GM12878 (cell line): ENCODE data around the gene HHIPL1.

Experiments used
- CBX5 ChIP-seq: sonication (generic); IDR thresholded peaks from 2 replicates; pipeline ENCODE4 v1.6.1; 2016; ENCODE audit warnings: low read depth, moderate library complexity, mild to moderate bottlenecking, inconsistent platforms
- CREM ChIP-seq: IDR thresholded peaks from 2 replicates; pipeline ENCODE4 v1.6.1; 2014; ENCODE audit warnings: antibody characterized with exemption, low read depth
- JUND ChIP-seq: IDR thresholded peaks from 2 replicates; pipeline ENCODE4 v1.6.1; 2012; ENCODE audit warnings: low read depth, mild to moderate bottlenecking, low read length, improper control_type of control experiment, moderate library complexity
- MTA2 ChIP-seq: fragments of 450-650 bp; IDR thresholded peaks from 2 replicates; pipeline ENCODE4 v1.6.1; 2016; ENCODE audit warnings: low read depth, mild to moderate bottlenecking, moderate library complexity
- MYC ChIP-seq: IDR thresholded peaks from 2 replicates; pipeline ENCODE4 v1.6.1; 2011; ENCODE audit warnings: mild to moderate bottlenecking, low read length, moderate library complexity, inconsistent platforms; ENCODE audit not compliant: insufficient read depth, insufficient replicate concordance, insufficient read length, severe bottlenecking
- POLR2AphosphoS2 ChIP-seq: IDR thresholded peaks from 2 replicates; pipeline ENCODE4 v1.6.1; 2011; ENCODE audit warnings: low read depth, mild to moderate bottlenecking, low read length, improper control_type of control experiment, moderate library complexity
- RAD21 ChIP-seq: IDR thresholded peaks from 2 replicates; pipeline ENCODE4 v1.6.1; 2011; ENCODE audit warnings: mild to moderate bottlenecking, low read depth, low read length, moderate library complexity; ENCODE audit not compliant: insufficient read depth
- TAF1 ChIP-seq: IDR thresholded peaks from 2 replicates; pipeline ENCODE4 v1.6.1; 2011; ENCODE audit warnings: mild to moderate bottlenecking, low read depth, low read length, borderline replicate concordance
- ZNF274 ChIP-seq: IDR thresholded peaks from one replicate; pipeline ENCODE4 v1.8.0; 2011; ENCODE audit not compliant: insufficient read length, insufficient read depth
- TF ChIP-seq, protein P1 (sequence below): IDR thresholded peaks from 2 replicates; pipeline ENCODE4 v1.6.1; 2012; ENCODE audit warnings: low read depth, low read length, improper control_type of control experiment
- TF ChIP-seq, protein P2 (sequence below): fragments of 150-350 bp; IDR thresholded peaks from 2 replicates; pipeline ENCODE4 v1.6.1; 2016; ENCODE audit warnings: low read depth, low read length
- TF ChIP-seq, protein P3 (sequence below), 3 experiments: IDR thresholded peaks in 2 of 3; conservative IDR thresholded peaks in 1 of 3; 2 replicates each; pipeline ENCODE4 v1.5.1; 2011; ENCODE audit warnings: low read depth in 3 of 3, low read length in 3 of 3, mild to moderate bottlenecking in 3 of 3, control low read depth in 2 of 3, moderate library complexity in 2 of 3, inconsistent platforms in 1 of 3, mixed read lengths in 1 of 3; ENCODE audit not compliant: control insufficient read depth in 2 of 3, insufficient read depth in 1 of 3; ENCODE audit errors: extremely low read depth in 1 of 3
- TF ChIP-seq, protein P4 (sequence below): fragments of 450-650 bp; formaldehyde crosslinking; IDR thresholded peaks from 2 replicates; pipeline ENCODE4 v1.5.0; 2022; ENCODE audit warnings: mild to moderate bottlenecking, missing genetic modification characterization

DNA sequence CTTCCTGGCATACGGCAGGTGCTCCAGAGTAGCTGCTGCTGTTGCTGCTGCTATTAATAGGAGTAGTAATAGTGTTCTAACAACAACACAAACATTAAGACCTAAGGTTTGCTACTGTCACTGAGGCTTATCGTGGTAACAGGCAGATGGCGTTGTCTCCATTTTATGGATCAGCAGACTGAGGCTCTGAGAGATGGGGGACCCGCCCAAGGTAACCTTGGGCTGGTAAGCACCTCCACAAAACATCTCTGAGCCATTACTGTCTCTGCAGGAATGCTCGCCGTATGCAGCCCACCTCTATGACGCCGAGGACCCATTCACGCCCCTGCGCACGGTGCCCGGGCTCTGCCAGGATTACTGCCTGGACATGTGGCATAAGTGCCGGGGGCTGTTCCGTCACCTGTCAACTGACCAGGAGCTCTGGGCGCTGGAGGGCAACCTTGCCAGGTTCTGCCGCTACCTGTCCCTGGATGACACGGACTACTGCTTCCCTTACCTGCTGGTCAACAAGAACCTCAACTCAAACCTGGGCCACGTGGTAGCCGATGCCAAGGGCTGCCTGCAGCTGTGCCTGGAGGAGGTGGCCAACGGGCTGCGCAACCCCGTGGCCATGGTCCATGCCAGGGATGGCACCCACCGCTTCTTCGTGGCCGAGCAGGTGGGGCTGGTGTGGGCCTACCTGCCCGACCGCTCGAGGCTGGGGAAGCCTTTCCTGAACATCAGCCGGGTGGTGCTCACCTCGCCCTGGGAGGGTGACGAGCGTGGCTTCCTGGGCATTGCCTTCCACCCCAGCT, 7.2 kb downstream of the HHIPL1 start:
- TF ChIP-seq MYC = no peak
- TF ChIP-seq, protein P1, sequence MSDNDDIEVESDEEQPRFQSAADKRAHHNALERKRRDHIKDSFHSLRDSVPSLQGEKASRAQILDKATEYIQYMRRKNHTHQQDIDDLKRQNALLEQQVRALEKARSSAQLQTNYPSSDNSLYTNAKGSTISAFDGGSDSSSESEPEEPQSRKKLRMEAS = no peak
- no peak for TF ChIP-seq ZNF274
- TF ChIP-seq, protein P2, sequence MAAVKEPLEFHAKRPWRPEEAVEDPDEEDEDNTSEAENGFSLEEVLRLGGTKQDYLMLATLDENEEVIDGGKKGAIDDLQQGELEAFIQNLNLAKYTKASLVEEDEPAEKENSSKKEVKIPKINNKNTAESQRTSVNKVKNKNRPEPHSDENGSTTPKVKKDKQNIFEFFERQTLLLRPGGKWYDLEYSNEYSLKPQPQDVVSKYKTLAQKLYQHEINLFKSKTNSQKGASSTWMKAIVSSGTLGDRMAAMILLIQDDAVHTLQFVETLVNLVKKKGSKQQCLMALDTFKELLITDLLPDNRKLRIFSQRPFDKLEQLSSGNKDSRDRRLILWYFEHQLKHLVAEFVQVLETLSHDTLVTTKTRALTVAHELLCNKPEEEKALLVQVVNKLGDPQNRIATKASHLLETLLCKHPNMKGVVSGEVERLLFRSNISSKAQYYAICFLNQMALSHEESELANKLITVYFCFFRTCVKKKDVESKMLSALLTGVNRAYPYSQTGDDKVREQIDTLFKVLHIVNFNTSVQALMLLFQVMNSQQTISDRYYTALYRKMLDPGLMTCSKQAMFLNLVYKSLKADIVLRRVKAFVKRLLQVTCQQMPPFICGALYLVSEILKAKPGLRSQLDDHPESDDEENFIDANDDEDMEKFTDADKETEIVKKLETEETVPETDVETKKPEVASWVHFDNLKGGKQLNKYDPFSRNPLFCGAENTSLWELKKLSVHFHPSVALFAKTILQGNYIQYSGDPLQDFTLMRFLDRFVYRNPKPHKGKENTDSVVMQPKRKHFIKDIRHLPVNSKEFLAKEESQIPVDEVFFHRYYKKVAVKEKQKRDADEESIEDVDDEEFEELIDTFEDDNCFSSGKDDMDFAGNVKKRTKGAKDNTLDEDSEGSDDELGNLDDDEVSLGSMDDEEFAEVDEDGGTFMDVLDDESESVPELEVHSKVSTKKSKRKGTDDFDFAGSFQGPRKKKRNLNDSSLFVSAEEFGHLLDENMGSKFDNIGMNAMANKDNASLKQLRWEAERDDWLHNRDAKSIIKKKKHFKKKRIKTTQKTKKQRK = no peak
- TF ChIP-seq, protein P3, sequence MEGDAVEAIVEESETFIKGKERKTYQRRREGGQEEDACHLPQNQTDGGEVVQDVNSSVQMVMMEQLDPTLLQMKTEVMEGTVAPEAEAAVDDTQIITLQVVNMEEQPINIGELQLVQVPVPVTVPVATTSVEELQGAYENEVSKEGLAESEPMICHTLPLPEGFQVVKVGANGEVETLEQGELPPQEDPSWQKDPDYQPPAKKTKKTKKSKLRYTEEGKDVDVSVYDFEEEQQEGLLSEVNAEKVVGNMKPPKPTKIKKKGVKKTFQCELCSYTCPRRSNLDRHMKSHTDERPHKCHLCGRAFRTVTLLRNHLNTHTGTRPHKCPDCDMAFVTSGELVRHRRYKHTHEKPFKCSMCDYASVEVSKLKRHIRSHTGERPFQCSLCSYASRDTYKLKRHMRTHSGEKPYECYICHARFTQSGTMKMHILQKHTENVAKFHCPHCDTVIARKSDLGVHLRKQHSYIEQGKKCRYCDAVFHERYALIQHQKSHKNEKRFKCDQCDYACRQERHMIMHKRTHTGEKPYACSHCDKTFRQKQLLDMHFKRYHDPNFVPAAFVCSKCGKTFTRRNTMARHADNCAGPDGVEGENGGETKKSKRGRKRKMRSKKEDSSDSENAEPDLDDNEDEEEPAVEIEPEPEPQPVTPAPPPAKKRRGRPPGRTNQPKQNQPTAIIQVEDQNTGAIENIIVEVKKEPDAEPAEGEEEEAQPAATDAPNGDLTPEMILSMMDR (IDR thresholded peaks at IDR 0.05 in 2 of 3, conservative IDR thresholded peaks at IDR 0.05 in 1 of 3; ENCODE audit: control insufficient read depth in 2 of 3, extremely low read depth in 1 of 3, insufficient read depth in 1 of 3, low read depth in 3 of 3, low read length in 3 of 3) = no peak
- TF ChIP-seq RAD21 = no peak
- no peak for TF ChIP-seq CBX5
- TF ChIP-seq POLR2AphosphoS2 = no peak
- TF ChIP-seq MTA2 = no peak
- TF ChIP-seq, protein P4, sequence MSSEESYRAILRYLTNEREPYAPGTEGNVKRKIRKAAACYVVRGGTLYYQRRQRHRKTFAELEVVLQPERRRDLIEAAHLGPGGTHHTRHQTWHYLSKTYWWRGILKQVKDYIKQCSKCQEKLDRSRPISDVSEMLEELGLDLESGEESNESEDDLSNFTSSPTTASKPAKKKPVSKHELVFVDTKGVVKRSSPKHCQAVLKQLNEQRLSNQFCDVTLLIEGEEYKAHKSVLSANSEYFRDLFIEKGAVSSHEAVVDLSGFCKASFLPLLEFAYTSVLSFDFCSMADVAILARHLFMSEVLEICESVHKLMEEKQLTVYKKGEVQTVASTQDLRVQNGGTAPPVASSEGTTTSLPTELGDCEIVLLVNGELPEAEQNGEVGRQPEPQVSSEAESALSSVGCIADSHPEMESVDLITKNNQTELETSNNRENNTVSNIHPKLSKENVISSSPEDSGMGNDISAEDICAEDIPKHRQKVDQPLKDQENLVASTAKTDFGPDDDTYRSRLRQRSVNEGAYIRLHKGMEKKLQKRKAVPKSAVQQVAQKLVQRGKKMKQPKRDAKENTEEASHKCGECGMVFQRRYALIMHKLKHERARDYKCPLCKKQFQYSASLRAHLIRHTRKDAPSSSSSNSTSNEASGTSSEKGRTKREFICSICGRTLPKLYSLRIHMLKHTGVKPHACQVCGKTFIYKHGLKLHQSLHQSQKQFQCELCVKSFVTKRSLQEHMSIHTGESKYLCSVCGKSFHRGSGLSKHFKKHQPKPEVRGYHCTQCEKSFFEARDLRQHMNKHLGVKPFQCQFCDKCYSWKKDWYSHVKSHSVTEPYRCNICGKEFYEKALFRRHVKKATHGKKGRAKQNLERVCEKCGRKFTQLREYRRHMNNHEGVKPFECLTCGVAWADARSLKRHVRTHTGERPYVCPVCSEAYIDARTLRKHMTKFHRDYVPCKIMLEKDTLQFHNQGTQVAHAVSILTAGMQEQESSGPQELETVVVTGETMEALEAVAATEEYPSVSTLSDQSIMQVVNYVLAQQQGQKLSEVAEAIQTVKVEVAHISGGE = no peak
- TF ChIP-seq TAF1 = no peak
- TF ChIP-seq JUND = no peak
- no peak for TF ChIP-seq CREM
